ENCODE results near the gene GCC1. TPM values are rescaled to one million over a fixed set of nuclear protein-coding genes. Genes with fewer than 3 reads are reported as not detected.

The GCC1 gene
- total and polyA plus RNA-seq, 7 donors, result 6.1 to 24.0 (median 8.4) TPM

- no peaks in the 10 kb centered on the region for H3K9me3 ChIP-seq
- DNase-seq (no peak), ATAC-seq (no peak)
- intact Hi-C loops (cut with DNase I), result no loop called here
- H3K36me3 ChIP-seq (ENCODE audit: insufficient read depth in 1 of 2, low read depth in 1 of 2), result no peaks in the 10 kb centered on the region
- 52 to 71% (median 65%) methylated on average over 1 of the region's 1 CpG for WGBS, 3 donors
- peaks cover 0 to 49% (median 15%) of the 10 kb centered on the region in 3 donors for H3K27me3 ChIP-seq (ENCODE audit: insufficient read depth in 3 of 3, low read length in 2 of 3)
- H3K4me1 ChIP-seq, result no peaks in the 10 kb centered on the region
- no peak overlapping the region for H3K4me3 ChIP-seq
- no peak for TF ChIP-seq CTCF (IDR thresholded peaks at IDR 0.05)
- no peak overlapping the region for H3K27ac ChIP-seq
Measured at GRCh38 chr7:127618775-127619174, 33.4 kb upstream of the GCC1 start.

GRCh38 chr7:127618042-127618441 lies 32.6 kb upstream of the GCC1 start, which contains the start of gene PAX4:
TSS of gene PAX4 (minus strand) at chr7:127618142. CDS start at chr7:127615928, 2,214 bp downstream.
- TF ChIP-seq CTCF (IDR thresholded peaks at IDR 0.05), result no peak
- Histone ChIP-seq H3K9me3 (no peaks in the 10 kb centered on the region), H3K27me3 (ENCODE audit: insufficient read depth in 3 of 3, low read length in 2 of 3) (peaks cover 0 to 48% (median 16%) of the 10 kb centered on the region in 3 donors), H3K4me3 (no peak within 1 kb of the TSS), H3K27ac (no peak within 1 kb of the TSS), H3K4me1 (no peaks in the 10 kb centered on the region), H3K36me3 (ENCODE audit: insufficient read depth in 1 of 2, low read depth in 1 of 2) (no peaks in the 10 kb centered on the region)
- 48 to 76% (median 61%) methylated on average over 2 of the region's 2 CpGs for WGBS, 3 donors
- ATAC-seq, result no peak
- no peak for DNase-seq
- intact Hi-C loops (cut with DNase I), result no loop called here

GRCh38 chr7:127616724-127617123 lies 31.3 kb upstream of the GCC1 start:
- no peak for DNase-seq
- peaks cover 0 to 43% (median 17%) of the 10 kb centered on the region in 3 donors for H3K27me3 ChIP-seq (ENCODE audit: insufficient read depth in 3 of 3, low read length in 2 of 3)
- no peak overlapping the region for H3K27ac ChIP-seq
- TF ChIP-seq CTCF (IDR thresholded peaks at IDR 0.05), result no peak
- ATAC-seq, result no peak
- H3K4me3 ChIP-seq, result no peak overlapping the region
- WGBS, 3 donors, result 85 to 88% (median 86%) methylated on average over 5 of the region's 5 CpGs
- H3K4me1 ChIP-seq, result no peaks in the 10 kb centered on the region
- intact Hi-C loops (cut with DNase I), result no loop called here
- H3K36me3 ChIP-seq (ENCODE audit: insufficient read depth in 1 of 2, low read depth in 1 of 2), result no peaks in the 10 kb centered on the region
- H3K9me3 ChIP-seq, result no peaks in the 10 kb centered on the region

- intact Hi-C loops (cut with DNase I), result no loop called here
- Histone ChIP-seq H3K36me3 (ENCODE audit: insufficient read depth in 1 of 2, low read depth in 1 of 2) (no peaks in the 10 kb centered on the region), H3K27ac (no peak overlapping the region), H3K4me1 (no peaks in the 10 kb centered on the region), H3K9me3 (no peaks in the 10 kb centered on the region), H3K27me3 (ENCODE audit: insufficient read depth in 3 of 3, low read length in 2 of 3) (peaks cover 0 to 13% (median 13%) of the 10 kb centered on the region in 3 donors), H3K4me3 (no peak overlapping the region)
- no peak for TF ChIP-seq CTCF (IDR thresholded peaks at IDR 0.05)
- ATAC-seq (no peak), DNase-seq (no peak)
- 77 to 94% (median 81%) methylated on average over 1 of the region's 1 CpG for WGBS, 3 donors
Measured at GRCh38 chr7:127612263-127612662, 26.9 kb upstream of the GCC1 start.

GRCh38 chr7:127609297-127609696 lies 23.9 kb upstream of the GCC1 start:
- ATAC-seq, result no peak
- TF ChIP-seq CTCF (IDR thresholded peaks at IDR 0.05), result no peak
- intact Hi-C loops (cut with DNase I), result no loop called here
- Histone ChIP-seq H3K36me3 (ENCODE audit: insufficient read depth in 1 of 2, low read depth in 1 of 2) (no peaks in the 10 kb centered on the region), H3K4me1 (no peaks in the 10 kb centered on the region), H3K27ac (no peak overlapping the region), H3K9me3 (no peaks in the 10 kb centered on the region), H3K4me3 (no peak overlapping the region), H3K27me3 (ENCODE audit: insufficient read depth in 3 of 3, low read length in 2 of 3) (peaks cover 0 to 11% (median 6%) of the 10 kb centered on the region in 3 donors)
- DNase-seq, result no peak
- WGBS, 3 donors, result 65 to 89% (median 85%) methylated on average over 6 of the region's 6 CpGs
